Stomach (tissue), 9 donors: Measurements from ENCODE around the gene ZNRF4. TPM values are rescaled to one million over a fixed set of nuclear protein-coding genes. Genes with fewer than 3 reads are reported as not detected.

Source experiments
- DNase-seq, 2 donors: peaks; one replicate each; pipeline versions ENCODE4 v3.0.0 to v3.0.0-alpha.2; 2013 to 2019
- H3K27ac ChIP-seq, 5 donors: fragments of 200-600 bp in 4 of 5; sonication (generic) in 4 of 5; one replicate each; pipeline ENCODE4 v1.5.1; 2013 to 2019; ENCODE audit warnings: mild to moderate bottlenecking in 1 of 5, moderate library complexity in 1 of 5
- H3K27me3 ChIP-seq, 3 donors: fragments of 200-600 bp; sonication (generic); one replicate each; pipeline ENCODE4 v1.5.1; 2017 to 2019; ENCODE audit warnings: mixed run types in 1 of 3
- H3K36me3 ChIP-seq, 4 donors: fragments of 200-600 bp; sonication (generic); 1 replicate in 3 of 4; 2 replicates in 1 of 4; pipeline ENCODE4 v1.5.1; 2016 to 2019
- H3K4me1 ChIP-seq, 4 donors: fragments of 200-600 bp; sonication (generic); one replicate each; pipeline ENCODE4 v1.5.1; 2016 to 2019
- H3K4me3 ChIP-seq, 4 donors: fragments of 200-600 bp; sonication (generic) in 3 of 4; one replicate each; pipeline ENCODE4 v1.5.1; 2016 to 2019; ENCODE audit warnings: mild to moderate bottlenecking in 1 of 4
- H3K9me3 ChIP-seq, 4 donors: fragments of 200-600 bp; sonication (generic); one replicate each; pipeline ENCODE4 v1.5.1; 2016 to 2019
- EP300 ChIP-seq: sonication (generic); formaldehyde crosslinking; IDR thresholded peaks from one replicate; pipeline ENCODE4 v1.6.1; 2017; ENCODE audit warnings: antibody characterized with exemption
- POLR2A ChIP-seq, 4 donors: fragments of 450-650 bp; IDR thresholded peaks; one replicate each; pipeline ENCODE4 v1.6.1; 2016; ENCODE audit warnings: antibody characterized with exemption in 4 of 4, control low read depth in 2 of 4, mild to moderate bottlenecking in 1 of 4, moderate library complexity in 1 of 4
- POLR2AphosphoS5 ChIP-seq, 3 donors: sonication (generic); formaldehyde crosslinking; IDR thresholded peaks; one replicate each; pipeline ENCODE4 v1.6.1; 2016; ENCODE audit warnings: antibody characterized with exemption in 3 of 3
- WGBS, 5 donors: extraction: QIAGEN DNeasy Blood & Tissue Kit in 3 of 5; methylation state at CpG; one replicate each; pipeline versions ENCODE4 v1.1.5 to v1.1.7; 2013 to 2018; 5-methylcytosine and 5-hydroxymethylcytosine counted together
- intact Hi-C: fragments of 100-400 bp; cut with DNase I; formaldehyde crosslinking; loops from one replicate; pipeline ENCODE4 v1.15.1; 2023; ENCODE audit warnings: low total_unique reads
- polyA plus RNA-seq, 3 donors: library from polyadenylated mRNA; stranded (reverse); fragments of 200-250 nt; gene quantifications; one replicate each; pipeline ENCODE4 v1.2.3, GENCODE V29; 2013
- total RNA-seq, 5 donors: library from RNA; depleted of rRNA; stranded (reverse); fragments of >200 nt; gene quantifications; one replicate each; pipeline versions ENCODE4 v1.1.0 to v1.2.3, GENCODE V29; 2014 to 2016
- TF ChIP-seq, protein P1 (sequence below), 7 experiments: fragments of 450-650 bp in 4 of 7; fragments of 200-600 bp in 3 of 7; sonication (generic) in 3 of 7; IDR thresholded peaks; one replicate each; pipeline ENCODE4 v1.5.1; 2016 to 2019; ENCODE audit warnings: antibody characterized with exemption in 7 of 7, control low read depth in 2 of 7, mild to moderate bottlenecking in 1 of 7
- donor health status: healthy with polysubstance abuse.
- donor health status: Bipolar disorder and iron deficiency.
- donor health status: healthy.

Gene ZNRF4
- total and polyA plus RNA-seq, 8 donors: not detected

DNA sequence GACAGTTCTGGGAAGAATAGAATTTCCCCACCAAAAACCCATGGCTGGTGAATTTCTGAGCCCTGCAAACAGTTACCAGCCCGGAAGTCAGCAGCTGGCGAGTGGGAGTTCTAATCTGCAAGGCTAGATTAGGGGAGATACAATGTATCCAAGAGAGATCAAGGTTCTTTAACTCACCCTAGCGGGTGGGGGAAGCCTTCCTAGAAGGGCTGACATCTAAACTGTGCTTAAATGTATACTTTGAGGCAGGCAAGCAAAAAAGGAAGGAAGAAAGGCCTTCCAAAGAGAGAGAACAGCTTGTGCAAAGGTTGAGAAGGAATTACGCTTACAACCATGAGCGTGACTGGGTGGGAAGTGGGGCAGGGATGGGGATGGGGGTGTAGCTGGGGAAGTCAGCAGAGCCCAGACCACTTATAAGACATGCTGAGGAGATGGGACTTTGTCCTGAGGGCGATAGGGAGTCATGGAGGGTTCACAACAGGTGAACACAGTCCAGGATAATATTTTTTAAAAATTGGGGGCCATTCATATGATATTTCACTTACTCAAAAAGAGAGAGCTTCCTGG is 20.8 kb upstream of the ZNRF4 start:
- WGBS, 5 donors: 41 to 49% (median 47%) methylated on average over 6 of the region's 6 CpGs
- Histone ChIP-seq H3K9me3 (peaks cover 0 to 4% (median 0%) of the 10 kb centered on the region in 4 donors), H3K4me1 (peaks cover 0 to 9% (median 4%) of the 10 kb centered on the region in 4 donors), H3K27ac (no peak overlapping the region), H3K36me3 (no peaks in the 10 kb centered on the region), H3K27me3 (peaks cover 0 to 79% (median 12%) of the 10 kb centered on the region in 3 donors), H3K4me3 (no peak overlapping the region)
- no peak for TF ChIP-seq POLR2AphosphoS5 (IDR thresholded peaks at IDR 0.05)
- no peak for TF ChIP-seq EP300
- TF ChIP-seq, protein P1, sequence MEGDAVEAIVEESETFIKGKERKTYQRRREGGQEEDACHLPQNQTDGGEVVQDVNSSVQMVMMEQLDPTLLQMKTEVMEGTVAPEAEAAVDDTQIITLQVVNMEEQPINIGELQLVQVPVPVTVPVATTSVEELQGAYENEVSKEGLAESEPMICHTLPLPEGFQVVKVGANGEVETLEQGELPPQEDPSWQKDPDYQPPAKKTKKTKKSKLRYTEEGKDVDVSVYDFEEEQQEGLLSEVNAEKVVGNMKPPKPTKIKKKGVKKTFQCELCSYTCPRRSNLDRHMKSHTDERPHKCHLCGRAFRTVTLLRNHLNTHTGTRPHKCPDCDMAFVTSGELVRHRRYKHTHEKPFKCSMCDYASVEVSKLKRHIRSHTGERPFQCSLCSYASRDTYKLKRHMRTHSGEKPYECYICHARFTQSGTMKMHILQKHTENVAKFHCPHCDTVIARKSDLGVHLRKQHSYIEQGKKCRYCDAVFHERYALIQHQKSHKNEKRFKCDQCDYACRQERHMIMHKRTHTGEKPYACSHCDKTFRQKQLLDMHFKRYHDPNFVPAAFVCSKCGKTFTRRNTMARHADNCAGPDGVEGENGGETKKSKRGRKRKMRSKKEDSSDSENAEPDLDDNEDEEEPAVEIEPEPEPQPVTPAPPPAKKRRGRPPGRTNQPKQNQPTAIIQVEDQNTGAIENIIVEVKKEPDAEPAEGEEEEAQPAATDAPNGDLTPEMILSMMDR (IDR thresholded peaks at IDR 0.05): no peak
- TF ChIP-seq POLR2A (IDR thresholded peaks at IDR 0.05): no peak
- DNase-seq: no peak
- intact Hi-C loops: no loop called here

DNA sequence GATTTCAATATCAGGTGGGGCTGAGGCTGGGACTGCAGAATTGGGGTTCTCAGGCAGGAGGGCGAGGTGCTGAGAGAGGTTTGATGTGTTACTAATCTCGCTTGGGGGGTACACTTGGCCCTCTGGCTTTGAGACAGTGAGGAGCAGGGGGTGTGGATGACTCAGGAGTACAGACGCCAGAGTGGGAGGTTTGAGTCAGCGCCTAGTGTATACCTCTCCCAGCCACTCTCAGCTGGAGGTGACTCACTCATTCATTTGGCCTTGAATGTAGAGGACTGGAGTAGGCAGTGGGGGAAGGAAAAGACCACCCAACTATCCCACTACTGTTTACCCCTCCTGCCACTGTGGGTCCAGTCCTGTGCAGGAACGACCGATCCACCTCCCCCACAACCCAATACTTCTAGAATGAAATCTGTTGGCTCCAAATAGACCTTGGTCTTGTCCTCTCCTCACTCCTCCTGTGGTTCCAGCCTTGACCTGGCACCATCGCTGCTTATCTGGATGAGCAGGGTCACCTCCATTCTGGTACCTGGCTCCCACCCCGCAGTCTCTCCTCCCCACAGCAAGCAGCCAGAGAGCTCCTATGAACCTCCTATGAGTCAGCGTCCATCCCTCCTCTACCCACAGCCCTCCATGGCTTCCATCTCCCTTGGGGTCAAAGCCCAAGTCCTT is 20.1 kb upstream of the ZNRF4 start:
- Histone ChIP-seq H3K4me1 (peaks cover 0 to 9% (median 4%) of the 10 kb centered on the region in 4 donors), H3K4me3 (no peak overlapping the region), H3K36me3 (no peaks in the 10 kb centered on the region), H3K9me3 (peaks cover 0 to 4% (median 0%) of the 10 kb centered on the region in 4 donors), H3K27ac (no peak overlapping the region), H3K27me3 (peaks cover 0 to 75% (median 14%) of the 10 kb centered on the region in 3 donors)
- TF ChIP-seq EP300 (no peak), POLR2AphosphoS5 (IDR thresholded peaks at IDR 0.05) (no peak)
- TF ChIP-seq, protein P1 (IDR thresholded peaks at IDR 0.05): no peak
- intact Hi-C loops: no loop called here
- DNase-seq: no peak
- WGBS, 5 donors: 62 to 70% (median 68%) methylated on average over 9 of the region's 9 CpGs

DNA sequence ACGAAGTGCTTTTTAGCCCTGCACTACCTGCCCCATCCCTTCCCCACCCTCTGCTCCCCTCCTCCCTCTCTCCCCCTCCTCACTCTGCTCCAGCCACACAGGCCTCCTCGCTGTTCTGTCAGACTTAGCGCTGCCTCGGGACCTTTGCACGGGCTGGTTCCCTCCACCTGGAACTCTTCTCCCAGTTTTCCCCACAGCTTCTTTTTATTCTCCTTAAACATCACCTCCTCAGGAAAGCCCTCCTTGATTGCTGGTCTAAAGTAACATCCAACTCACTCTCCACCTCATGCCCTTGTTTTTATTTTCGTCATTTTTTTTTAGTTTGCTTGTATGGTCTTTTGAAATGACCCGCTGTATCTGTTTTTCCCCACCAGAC is 19.6 kb upstream of the ZNRF4 start:
- H3K4me3 ChIP-seq: no peak overlapping the region
- WGBS, 5 donors: 80 to 84% (median 82%) methylated on average over 7 of the region's 7 CpGs
- H3K36me3 ChIP-seq: no peaks in the 10 kb centered on the region
- H3K4me1 ChIP-seq: peaks cover 0 to 9% (median 4%) of the 10 kb centered on the region in 4 donors
- H3K27me3 ChIP-seq: peaks cover 0 to 70% (median 14%) of the 10 kb centered on the region in 3 donors
- intact Hi-C loops: no loop called here
- TF ChIP-seq, protein P1 (IDR thresholded peaks at IDR 0.05): no peak
- TF ChIP-seq POLR2AphosphoS5 (IDR thresholded peaks at IDR 0.05): no peak
- DNase-seq: no peak
- H3K9me3 ChIP-seq: peaks cover 0 to 4% (median 0%) of the 10 kb centered on the region in 4 donors
- no peak overlapping the region for H3K27ac ChIP-seq

DNA sequence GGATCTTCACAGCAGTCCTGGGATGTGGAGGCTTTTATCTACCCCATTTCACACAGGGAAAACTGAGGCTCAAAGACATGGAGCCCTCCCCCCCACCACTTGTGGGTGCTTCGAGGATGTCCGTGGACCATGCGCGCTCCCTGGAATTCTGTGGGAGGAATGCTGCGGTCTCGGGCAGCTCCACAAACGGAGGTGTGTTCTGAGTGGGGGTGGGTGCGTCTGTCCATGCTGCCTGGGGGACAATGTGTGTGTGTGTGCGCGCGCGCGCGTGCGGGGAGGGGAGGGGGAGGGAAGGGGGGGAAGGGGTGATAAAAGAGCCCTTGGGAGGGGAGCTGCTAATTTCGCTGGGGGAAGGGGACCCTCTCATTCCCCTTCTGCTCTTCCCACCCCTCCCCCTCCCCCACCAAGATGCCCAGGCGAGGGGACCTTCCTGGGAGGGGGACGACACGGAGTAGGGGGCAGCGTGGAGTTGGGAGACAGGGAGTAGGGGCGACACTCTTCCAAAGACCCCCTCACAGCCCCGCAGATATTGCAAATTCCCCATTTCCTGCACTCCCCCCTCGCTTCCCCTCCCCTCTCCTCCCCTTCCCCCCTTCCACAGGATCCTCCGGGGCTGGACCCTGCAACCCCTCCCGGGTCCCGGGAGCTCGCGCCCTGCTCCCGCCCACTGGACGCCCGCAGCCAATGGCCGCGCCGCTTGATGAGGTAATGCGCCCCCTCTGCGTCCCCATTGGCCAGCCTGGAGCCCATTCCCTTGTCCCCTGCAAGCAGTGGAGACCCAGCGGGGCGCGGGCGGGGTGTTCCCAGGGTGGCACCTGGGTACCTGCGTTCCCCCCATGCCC is 18.9 kb upstream of the ZNRF4 start:
- WGBS, 5 donors: 3 to 14% (median 6%) methylated on average over 18 to 41 of the region's 41 CpGs
- Histone ChIP-seq H3K4me1 (peaks cover 0 to 9% (median 4%) of the 10 kb centered on the region in 4 donors), H3K9me3 (peaks cover 0 to 4% (median 0%) of the 10 kb centered on the region in 4 donors), H3K27ac (no peak overlapping the region), H3K27me3 (peaks cover 0 to 65% (median 14%) of the 10 kb centered on the region in 3 donors), H3K4me3 (no peak overlapping the region), H3K36me3 (no peaks in the 10 kb centered on the region)
- DNase-seq: peak in 1 of 2 donors; percentile 88
- TF ChIP-seq POLR2AphosphoS5 (IDR thresholded peaks at IDR 0.05) (no peak), EP300 (no peak), POLR2A (IDR thresholded peaks at IDR 0.05) (no peak)
- TF ChIP-seq, protein P1 (IDR thresholded peaks at IDR 0.05): no peak
- intact Hi-C loops: no loop called here
